AG04449 (cell line): ENCODE measurements around the gene MPP4.

Source experiments
- CTCF ChIA-PET: fragments of 350-600 bp; formaldehyde crosslinking; extraction: SDS; loops from one replicate; lab custom pipeline; 2021; ENCODE audit warnings: antibody characterized with exemption; lab: Yijun Ruan, JAX
- POLR2A ChIA-PET: fragments of 400-600, 350-600 bp; formaldehyde crosslinking; extraction: SDS; loops from one replicate; lab custom pipeline; 2020; ENCODE audit warnings: antibody characterized with exemption, inconsistent platforms; lab: Yijun Ruan, JAX
- DNase-seq: peaks from one replicate; pipeline ENCODE4 v3.0.0-alpha.2; 2010; ENCODE audit warnings: low read depth, low spot score
- H3K4me3 ChIP-seq: 2 replicates; pipeline ENCODE4 v1.5.1; 2011; ENCODE audit warnings: low read depth, mild to moderate bottlenecking, control low read depth, low read length
- CTCF ChIP-seq: IDR thresholded peaks from one replicate; pipeline ENCODE4 v1.5.1; 2011; ENCODE audit warnings: mild to moderate bottlenecking, moderate library complexity, low read length, control low read depth, inconsistent platforms; ENCODE audit not compliant: insufficient read depth; ENCODE audit errors: missing control alignments

Gene MPP4

DNA sequence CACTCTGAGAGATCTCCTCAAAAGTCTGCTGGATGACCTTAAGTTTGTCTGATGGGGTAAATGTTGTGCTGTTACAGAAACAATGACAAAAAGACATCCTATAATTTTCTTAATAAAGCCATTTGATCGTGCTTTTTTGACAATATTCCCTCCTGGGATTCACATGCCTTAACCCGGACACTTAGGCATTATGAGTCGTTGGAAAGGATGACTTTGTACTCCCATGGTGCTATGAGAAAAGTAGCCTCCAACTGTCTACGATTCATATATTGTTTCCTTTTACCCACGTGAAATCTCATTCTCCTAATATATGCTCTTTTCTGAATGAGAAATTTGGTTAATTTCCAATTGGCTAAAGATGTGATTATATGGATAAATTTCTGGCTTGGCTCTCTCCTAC lies 6.1 kb upstream of the MPP4 start:
- no peak overlapping the region for H3K4me3 ChIP-seq
- POLR2A ChIA-PET: no interaction called here
- DNase-seq: no peak
- CTCF ChIA-PET: no interaction called here
- TF ChIP-seq CTCF: no peak

DNA sequence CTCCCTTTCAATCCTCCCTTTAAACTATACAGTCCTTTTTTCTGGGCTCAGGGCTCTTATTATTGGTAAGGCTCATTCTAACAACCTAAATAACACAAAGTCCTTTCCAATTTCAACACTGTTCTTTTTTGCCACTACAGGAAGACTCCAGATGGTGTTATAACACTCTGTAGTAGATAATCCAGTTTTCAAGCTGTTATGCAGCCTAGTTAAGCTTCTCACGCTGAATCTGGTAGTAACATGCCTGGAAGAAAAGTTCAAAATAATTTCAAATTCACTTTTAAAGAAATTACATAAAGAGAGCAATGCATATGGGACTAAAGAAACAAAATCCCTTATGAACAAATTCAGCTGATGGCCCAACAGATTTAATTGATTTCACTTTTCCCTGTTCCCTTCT lies 3.2 kb upstream of the MPP4 start:
- H3K4me3 ChIP-seq: no peak overlapping the region
- ChIA-PET POLR2A (interaction anchor here (1.3 kb wide), 1 partner anchor 41 kb away, joined by 5 read pairs; no protein-coding TSS in a partner anchor), CTCF (interaction anchor here (1.4 to 1.5 kb wide), 2 partner anchors 47 to 249 kb away, joined by 4 to 5 read pairs; no protein-coding TSS in a partner anchor)
- DNase-seq: no peak
- no peak for TF ChIP-seq CTCF

DNA sequence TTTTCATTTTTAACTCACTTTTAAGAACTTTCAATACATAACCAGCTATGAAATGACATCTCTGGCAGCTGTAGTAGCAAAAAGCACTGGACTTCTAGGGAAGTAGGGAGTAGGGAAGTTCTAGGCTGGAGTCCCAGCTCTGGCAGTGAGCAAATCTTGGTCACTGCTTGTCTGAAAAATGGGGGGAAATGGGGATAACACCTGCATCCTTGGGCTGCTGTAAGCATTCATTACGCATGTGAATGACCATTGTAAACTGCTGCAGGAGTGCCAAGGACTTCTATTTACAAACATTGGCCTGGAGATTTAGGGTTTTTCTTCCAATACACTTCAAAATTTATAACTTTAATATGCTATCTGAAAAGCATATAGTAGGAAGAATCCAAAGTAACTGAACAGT lies 972 bp upstream of the MPP4 start:
- no peak for TF ChIP-seq CTCF
- H3K4me3 ChIP-seq: no peak overlapping the region
- no peak for DNase-seq
- CTCF ChIA-PET: interaction anchor here (1.6 kb wide), 1 partner anchor 8 kb away, joined by 6 read pairs; no protein-coding TSS in a partner anchor
- POLR2A ChIA-PET: interaction anchor here (0.7 to 1.3 kb wide), 2 partner anchors 81 to 503 kb away, joined by 3 read pairs; partner anchors contain the start of gene ALS2

DNA sequence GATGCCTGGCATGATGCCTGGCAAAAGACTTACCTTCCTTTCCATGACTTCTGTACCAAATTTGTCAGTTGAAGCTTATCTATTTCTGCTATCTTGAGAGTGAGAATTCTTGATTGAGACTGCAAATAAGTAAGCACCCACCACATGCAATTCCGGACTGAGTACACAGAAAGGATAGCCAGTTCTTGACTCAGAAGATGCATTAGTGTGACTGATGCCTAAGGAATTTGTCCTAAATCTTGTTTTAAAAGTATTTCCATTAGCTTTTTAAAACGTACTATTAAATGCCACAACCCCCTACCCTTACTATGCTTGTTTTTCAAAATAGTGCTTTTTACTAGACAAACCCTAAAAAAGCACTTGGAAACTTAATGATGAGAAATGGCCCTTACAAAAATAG lies 545 bp downstream of the MPP4 start:
- TF ChIP-seq CTCF: no peak
- CTCF ChIA-PET: interaction anchor here (1.2 to 2.5 kb wide), 6 partner anchors 9 to 465 kb away, joined by 3 to 9 read pairs (median 4); no protein-coding TSS in a partner anchor
- peak; percentile 70 for DNase-seq
- POLR2A ChIA-PET: interaction anchor here (0.6 to 1.8 kb wide), 6 partner anchors 10 to 246 kb away, joined by 3 to 5 read pairs (median 3); partner anchors contain the start of genes ALS2, STRADB, TMEM237 and TRAK2
- peak overlapping the region; percentile 1; the same call in 1 of the 2 replicates for H3K4me3 ChIP-seq

DNA sequence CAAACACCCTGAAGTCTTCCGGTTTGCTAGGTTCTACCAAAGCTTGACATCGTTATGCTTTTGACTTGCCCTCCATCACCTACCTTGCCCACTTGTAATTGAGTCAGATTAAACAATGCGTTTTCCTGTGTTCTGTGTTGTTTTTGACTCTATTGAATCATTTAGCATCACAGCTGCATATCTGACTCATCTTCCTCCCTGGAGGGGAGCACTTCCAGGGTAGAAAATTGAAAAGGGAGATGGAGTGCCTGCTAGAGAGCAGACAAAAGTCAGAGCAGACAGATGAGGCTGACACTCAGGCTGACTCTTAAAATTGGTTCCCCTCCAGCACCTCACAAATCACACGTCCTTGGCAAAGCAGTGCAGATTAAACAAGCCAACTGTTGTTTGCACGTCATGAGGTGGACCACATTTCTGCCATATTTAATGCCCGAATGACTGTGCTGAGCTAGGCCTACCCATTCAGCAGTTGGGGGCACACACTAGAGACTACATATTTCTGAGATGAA lies 2.2 kb downstream of the MPP4 start:
- DNase-seq: peak; percentile 82

More for the DNA sequence above, 2.2 kb downstream of the MPP4 start:
- ChIA-PET CTCF (interaction anchor here (0.8 to 2.5 kb wide), 7 partner anchors 12 to 464 kb away, joined by 3 to 7 read pairs (median 3); no protein-coding TSS in a partner anchor), POLR2A (interaction anchor here (0.6 to 1.8 kb wide), 5 partner anchors 11 to 84 kb away, joined by 3 to 5 read pairs (median 4); partner anchors contain the start of genes ALS2 and TMEM237)
- H3K4me3 ChIP-seq: no peak overlapping the region
- no peak for TF ChIP-seq CTCF
